K562 (cell line): ENCODE results near the gene UHRF1. TPM values are rescaled to one million over a fixed set of nuclear protein-coding genes. Genes with fewer than 3 reads are reported as not detected.
A peak's percentile ranks its signal among the peaks of the same experiment; 100 is the strongest.

Experiments used
- KLF13 ChIP-seq: fragments of 450-650 bp; IDR thresholded peaks from 2 replicates; pipeline ENCODE4 v1.6.1; 2016; ENCODE audit warnings: missing genetic modification characterization, low read depth, mild to moderate bottlenecking, missing compliant biosample characterization, moderate library complexity, borderline replicate concordance
- polyA plus RNA-seq, 8 experiments: library from polyadenylated mRNA; depleted of rRNA in 4 of 8; stranded (reverse) in 5 of 8; unstranded in 3 of 8; fragments of >200 nt; fragmentation: Nextera tagmentation in 2 of 8; fragmentation: Illumina TruSeq in 1 of 8; extraction: Ambion mirVana in 2 of 8; extraction: Trizol in 1 of 8; gene quantifications; 2 replicates each; pipeline versions ENCODE4 v1.2.1 to v1.2.3, GENCODE V29; 2011 to 2014; ENCODE audit warnings: inconsistent platforms in 1 of 8, missing spikeins in 1 of 8
- total RNA-seq, 7 experiments: library from RNA; depleted of rRNA in 6 of 7; stranded (reverse); fragments of >200 nt in 6 of 7; fragmentation: Illumina TruSeq in 2 of 7; extraction: Trizol in 2 of 7; gene quantifications; 2 replicates each; pipeline versions ENCODE4 v1.2.1 to v1.2.3, GENCODE V29; 2011 to 2021; ENCODE audit warnings: low replicate concordance in 1 of 7
- TF ChIP-seq, protein P1 (sequence below): sonication (generic); formaldehyde crosslinking; IDR thresholded peaks from 2 replicates; pipeline ENCODE4 v1.8.1; 2023; ENCODE audit warnings: mild to moderate bottlenecking, missing genetic modification reagents
- TF ChIP-seq, protein P2 (sequence below), 2 experiments: fragments of 150-350 bp in 1 of 2; IDR thresholded peaks; 2 replicates each; pipeline ENCODE4 v1.6.1; 2012 to 2016; ENCODE audit warnings: low read depth in 2 of 2, low read length in 2 of 2, mild to moderate bottlenecking in 1 of 2, moderate library complexity in 1 of 2
- TF ChIP-seq, protein P3 (sequence below): sonication (generic); formaldehyde crosslinking; IDR thresholded peaks from 2 replicates; pipeline ENCODE4 v1.4.0; 2020; ENCODE audit warnings: mild to moderate bottlenecking, missing genetic modification reagents
- TF ChIP-seq, protein P4 (sequence below): sonication (generic); formaldehyde crosslinking; IDR thresholded peaks from 2 replicates; pipeline ENCODE4 v1.8.1; 2023; ENCODE audit warnings: missing genetic modification reagents, mild to moderate bottlenecking, borderline replicate concordance

Gene UHRF1
- total and polyA plus RNA-seq, 9 of the 15 experiments (the other 6 are each of a cell fraction or from before 2014, with no cell fraction given): 6.0 to 101 (median 30.9) TPM

DNA sequence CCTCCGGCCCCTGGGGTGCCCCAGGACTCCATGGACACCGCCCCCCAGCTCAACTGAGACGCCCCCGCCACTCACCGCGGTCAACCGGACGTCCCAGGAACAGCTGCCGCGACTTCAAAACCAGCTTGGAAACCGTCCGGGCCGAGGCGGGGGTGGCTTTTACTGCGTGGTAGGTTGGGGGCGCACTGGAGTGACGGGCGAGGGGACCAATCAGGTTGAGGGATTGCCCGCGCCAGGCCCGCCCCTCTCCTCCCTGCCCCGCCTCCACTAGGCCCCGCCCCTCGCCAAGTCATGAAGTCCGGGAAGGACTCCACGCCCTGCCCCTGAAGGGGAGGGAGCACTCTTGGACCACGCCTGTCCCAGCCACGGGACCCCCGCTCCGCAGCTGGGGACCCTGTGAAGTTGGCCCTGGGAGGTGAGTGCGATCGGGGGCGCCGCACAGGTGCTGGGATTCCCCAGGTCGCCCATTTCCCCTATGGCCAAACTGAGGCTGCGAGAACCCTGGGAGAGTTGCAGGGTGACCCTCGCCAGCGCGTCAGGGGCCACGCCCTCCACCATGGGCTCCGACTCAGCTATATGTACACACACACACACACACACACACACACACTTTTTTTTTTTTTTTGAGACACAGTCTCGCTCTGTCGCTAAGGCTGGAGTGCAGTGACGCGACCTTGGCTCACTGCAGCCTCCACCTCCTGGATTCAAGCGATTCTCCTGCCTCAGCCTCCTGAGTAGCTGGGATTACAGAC lies 41.6 kb upstream of the UHRF1 start, which contains the start of gene PLIN3 (continued):
- TF ChIP-seq, protein P1, sequence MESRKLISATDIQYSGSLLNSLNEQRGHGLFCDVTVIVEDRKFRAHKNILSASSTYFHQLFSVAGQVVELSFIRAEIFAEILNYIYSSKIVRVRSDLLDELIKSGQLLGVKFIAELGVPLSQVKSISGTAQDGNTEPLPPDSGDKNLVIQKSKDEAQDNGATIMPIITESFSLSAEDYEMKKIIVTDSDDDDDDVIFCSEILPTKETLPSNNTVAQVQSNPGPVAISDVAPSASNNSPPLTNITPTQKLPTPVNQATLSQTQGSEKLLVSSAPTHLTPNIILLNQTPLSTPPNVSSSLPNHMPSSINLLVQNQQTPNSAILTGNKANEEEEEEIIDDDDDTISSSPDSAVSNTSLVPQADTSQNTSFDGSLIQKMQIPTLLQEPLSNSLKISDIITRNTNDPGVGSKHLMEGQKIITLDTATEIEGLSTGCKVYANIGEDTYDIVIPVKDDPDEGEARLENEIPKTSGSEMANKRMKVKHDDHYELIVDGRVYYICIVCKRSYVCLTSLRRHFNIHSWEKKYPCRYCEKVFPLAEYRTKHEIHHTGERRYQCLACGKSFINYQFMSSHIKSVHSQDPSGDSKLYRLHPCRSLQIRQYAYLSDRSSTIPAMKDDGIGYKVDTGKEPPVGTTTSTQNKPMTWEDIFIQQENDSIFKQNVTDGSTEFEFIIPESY (CRISPR knock-in tag): peak; percentile 65; the same call in 1 of the 2 replicates
- TF ChIP-seq, protein P2, sequence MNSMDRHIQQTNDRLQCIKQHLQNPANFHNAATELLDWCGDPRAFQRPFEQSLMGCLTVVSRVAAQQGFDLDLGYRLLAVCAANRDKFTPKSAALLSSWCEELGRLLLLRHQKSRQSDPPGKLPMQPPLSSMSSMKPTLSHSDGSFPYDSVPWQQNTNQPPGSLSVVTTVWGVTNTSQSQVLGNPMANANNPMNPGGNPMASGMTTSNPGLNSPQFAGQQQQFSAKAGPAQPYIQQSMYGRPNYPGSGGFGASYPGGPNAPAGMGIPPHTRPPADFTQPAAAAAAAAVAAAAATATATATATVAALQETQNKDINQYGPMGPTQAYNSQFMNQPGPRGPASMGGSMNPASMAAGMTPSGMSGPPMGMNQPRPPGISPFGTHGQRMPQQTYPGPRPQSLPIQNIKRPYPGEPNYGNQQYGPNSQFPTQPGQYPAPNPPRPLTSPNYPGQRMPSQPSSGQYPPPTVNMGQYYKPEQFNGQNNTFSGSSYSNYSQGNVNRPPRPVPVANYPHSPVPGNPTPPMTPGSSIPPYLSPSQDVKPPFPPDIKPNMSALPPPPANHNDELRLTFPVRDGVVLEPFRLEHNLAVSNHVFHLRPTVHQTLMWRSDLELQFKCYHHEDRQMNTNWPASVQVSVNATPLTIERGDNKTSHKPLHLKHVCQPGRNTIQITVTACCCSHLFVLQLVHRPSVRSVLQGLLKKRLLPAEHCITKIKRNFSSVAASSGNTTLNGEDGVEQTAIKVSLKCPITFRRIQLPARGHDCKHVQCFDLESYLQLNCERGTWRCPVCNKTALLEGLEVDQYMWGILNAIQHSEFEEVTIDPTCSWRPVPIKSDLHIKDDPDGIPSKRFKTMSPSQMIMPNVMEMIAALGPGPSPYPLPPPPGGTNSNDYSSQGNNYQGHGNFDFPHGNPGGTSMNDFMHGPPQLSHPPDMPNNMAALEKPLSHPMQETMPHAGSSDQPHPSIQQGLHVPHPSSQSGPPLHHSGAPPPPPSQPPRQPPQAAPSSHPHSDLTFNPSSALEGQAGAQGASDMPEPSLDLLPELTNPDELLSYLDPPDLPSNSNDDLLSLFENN (IDR thresholded peaks at IDR 0.05; ENCODE audit: low read depth in 2 of 2, low read length in 2 of 2): no peak
- peak; percentile 87 for TF ChIP-seq KLF13 (tag)
- TF ChIP-seq, protein P3, sequence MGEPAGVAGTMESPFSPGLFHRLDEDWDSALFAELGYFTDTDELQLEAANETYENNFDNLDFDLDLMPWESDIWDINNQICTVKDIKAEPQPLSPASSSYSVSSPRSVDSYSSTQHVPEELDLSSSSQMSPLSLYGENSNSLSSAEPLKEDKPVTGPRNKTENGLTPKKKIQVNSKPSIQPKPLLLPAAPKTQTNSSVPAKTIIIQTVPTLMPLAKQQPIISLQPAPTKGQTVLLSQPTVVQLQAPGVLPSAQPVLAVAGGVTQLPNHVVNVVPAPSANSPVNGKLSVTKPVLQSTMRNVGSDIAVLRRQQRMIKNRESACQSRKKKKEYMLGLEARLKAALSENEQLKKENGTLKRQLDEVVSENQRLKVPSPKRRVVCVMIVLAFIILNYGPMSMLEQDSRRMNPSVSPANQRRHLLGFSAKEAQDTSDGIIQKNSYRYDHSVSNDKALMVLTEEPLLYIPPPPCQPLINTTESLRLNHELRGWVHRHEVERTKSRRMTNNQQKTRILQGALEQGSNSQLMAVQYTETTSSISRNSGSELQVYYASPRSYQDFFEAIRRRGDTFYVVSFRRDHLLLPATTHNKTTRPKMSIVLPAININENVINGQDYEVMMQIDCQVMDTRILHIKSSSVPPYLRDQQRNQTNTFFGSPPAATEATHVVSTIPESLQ: no peak
- TF ChIP-seq, protein P4, sequence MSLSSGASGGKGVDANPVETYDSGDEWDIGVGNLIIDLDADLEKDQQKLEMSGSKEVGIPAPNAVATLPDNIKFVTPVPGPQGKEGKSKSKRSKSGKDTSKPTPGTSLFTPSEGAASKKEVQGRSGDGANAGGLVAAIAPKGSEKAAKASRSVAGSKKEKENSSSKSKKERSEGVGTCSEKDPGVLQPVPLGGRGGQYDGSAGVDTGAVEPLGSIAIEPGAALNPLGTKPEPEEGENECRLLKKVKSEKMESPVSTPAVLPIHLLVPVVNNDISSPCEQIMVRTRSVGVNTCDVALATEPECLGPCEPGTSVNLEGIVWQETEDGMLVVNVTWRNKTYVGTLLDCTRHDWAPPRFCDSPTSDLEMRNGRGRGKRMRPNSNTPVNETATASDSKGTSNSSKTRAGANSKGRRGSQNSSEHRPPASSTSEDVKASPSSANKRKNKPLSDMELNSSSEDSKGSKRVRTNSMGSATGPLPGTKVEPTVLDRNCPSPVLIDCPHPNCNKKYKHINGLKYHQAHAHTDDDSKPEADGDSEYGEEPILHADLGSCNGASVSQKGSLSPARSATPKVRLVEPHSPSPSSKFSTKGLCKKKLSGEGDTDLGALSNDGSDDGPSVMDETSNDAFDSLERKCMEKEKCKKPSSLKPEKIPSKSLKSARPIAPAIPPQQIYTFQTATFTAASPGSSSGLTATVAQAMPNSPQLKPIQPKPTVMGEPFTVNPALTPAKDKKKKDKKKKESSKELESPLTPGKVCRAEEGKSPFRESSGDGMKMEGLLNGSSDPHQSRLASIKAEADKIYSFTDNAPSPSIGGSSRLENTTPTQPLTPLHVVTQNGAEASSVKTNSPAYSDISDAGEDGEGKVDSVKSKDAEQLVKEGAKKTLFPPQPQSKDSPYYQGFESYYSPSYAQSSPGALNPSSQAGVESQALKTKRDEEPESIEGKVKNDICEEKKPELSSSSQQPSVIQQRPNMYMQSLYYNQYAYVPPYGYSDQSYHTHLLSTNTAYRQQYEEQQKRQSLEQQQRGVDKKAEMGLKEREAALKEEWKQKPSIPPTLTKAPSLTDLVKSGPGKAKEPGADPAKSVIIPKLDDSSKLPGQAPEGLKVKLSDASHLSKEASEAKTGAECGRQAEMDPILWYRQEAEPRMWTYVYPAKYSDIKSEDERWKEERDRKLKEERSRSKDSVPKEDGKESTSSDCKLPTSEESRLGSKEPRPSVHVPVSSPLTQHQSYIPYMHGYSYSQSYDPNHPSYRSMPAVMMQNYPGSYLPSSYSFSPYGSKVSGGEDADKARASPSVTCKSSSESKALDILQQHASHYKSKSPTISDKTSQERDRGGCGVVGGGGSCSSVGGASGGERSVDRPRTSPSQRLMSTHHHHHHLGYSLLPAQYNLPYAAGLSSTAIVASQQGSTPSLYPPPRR (CRISPR knock-in tag): peak; percentile 67; the same call in 1 of the 2 replicates
